Stomach (tissue), 9 donors: Measurements from ENCODE around the gene SPATA1. TPM values are rescaled to one million over a fixed set of nuclear protein-coding genes. Genes with fewer than 3 reads are reported as not detected.
A peak's percentile ranks its signal among the peaks of the same experiment; 100 is the strongest.

Source experiments
- DNase-seq, 2 donors: peaks; one replicate each; pipeline versions ENCODE4 v3.0.0 to v3.0.0-alpha.2; 2013 to 2019
- H3K27ac ChIP-seq, 5 donors: fragments of 200-600 bp in 4 of 5; sonication (generic) in 4 of 5; one replicate each; pipeline ENCODE4 v1.5.1; 2013 to 2019; ENCODE audit warnings: mild to moderate bottlenecking in 1 of 5, moderate library complexity in 1 of 5
- H3K27me3 ChIP-seq, 3 donors: fragments of 200-600 bp; sonication (generic); one replicate each; pipeline ENCODE4 v1.5.1; 2017 to 2019; ENCODE audit warnings: mixed run types in 1 of 3
- H3K36me3 ChIP-seq, 4 donors: fragments of 200-600 bp; sonication (generic); 1 replicate in 3 of 4; 2 replicates in 1 of 4; pipeline ENCODE4 v1.5.1; 2016 to 2019
- H3K4me1 ChIP-seq, 4 donors: fragments of 200-600 bp; sonication (generic); one replicate each; pipeline ENCODE4 v1.5.1; 2016 to 2019
- H3K4me3 ChIP-seq, 4 donors: fragments of 200-600 bp; sonication (generic) in 3 of 4; one replicate each; pipeline ENCODE4 v1.5.1; 2016 to 2019; ENCODE audit warnings: mild to moderate bottlenecking in 1 of 4
- H3K9me3 ChIP-seq, 4 donors: fragments of 200-600 bp; sonication (generic); one replicate each; pipeline ENCODE4 v1.5.1; 2016 to 2019
- CTCF ChIP-seq, 7 experiments: fragments of 450-650 bp in 4 of 7; fragments of 200-600 bp in 3 of 7; sonication (generic) in 3 of 7; IDR thresholded peaks; one replicate each; pipeline ENCODE4 v1.5.1; 2016 to 2019; ENCODE audit warnings: antibody characterized with exemption in 7 of 7, control low read depth in 2 of 7, mild to moderate bottlenecking in 1 of 7
- EP300 ChIP-seq: sonication (generic); formaldehyde crosslinking; IDR thresholded peaks from one replicate; pipeline ENCODE4 v1.6.1; 2017; ENCODE audit warnings: antibody characterized with exemption
- POLR2A ChIP-seq, 4 donors: fragments of 450-650 bp; IDR thresholded peaks; one replicate each; pipeline ENCODE4 v1.6.1; 2016; ENCODE audit warnings: antibody characterized with exemption in 4 of 4, control low read depth in 2 of 4, mild to moderate bottlenecking in 1 of 4, moderate library complexity in 1 of 4
- POLR2AphosphoS5 ChIP-seq, 3 donors: sonication (generic); formaldehyde crosslinking; IDR thresholded peaks; one replicate each; pipeline ENCODE4 v1.6.1; 2016; ENCODE audit warnings: antibody characterized with exemption in 3 of 3
- WGBS, 5 donors: extraction: QIAGEN DNeasy Blood & Tissue Kit in 3 of 5; methylation state at CpG; one replicate each; pipeline versions ENCODE4 v1.1.5 to v1.1.7; 2013 to 2018; 5-methylcytosine and 5-hydroxymethylcytosine counted together
- intact Hi-C: fragments of 100-400 bp; cut with DNase I; formaldehyde crosslinking; loops from one replicate; pipeline ENCODE4 v1.15.1; 2023; ENCODE audit warnings: low total_unique reads
- polyA plus RNA-seq, 3 donors: library from polyadenylated mRNA; stranded (reverse); fragments of 200-250 nt; gene quantifications; one replicate each; pipeline ENCODE4 v1.2.3, GENCODE V29; 2013
- total RNA-seq, 5 donors: library from RNA; depleted of rRNA; stranded (reverse); fragments of >200 nt; gene quantifications; one replicate each; pipeline versions ENCODE4 v1.1.0 to v1.2.3, GENCODE V29; 2014 to 2016
- donor health status: healthy with polysubstance abuse.
- donor health status: Bipolar disorder and iron deficiency.
- donor health status: healthy.

Gene SPATA1
- total and polyA plus RNA-seq, 8 donors = 1.3 to 1.8 (median 1.5) TPM; not detected in 5

- H3K27me3 ChIP-seq = no peaks in the 10 kb centered on the region
- no peaks in the 10 kb centered on the region for H3K9me3 ChIP-seq
- TF ChIP-seq EP300 = no peak
- no peak for TF ChIP-seq POLR2A (IDR thresholded peaks at IDR 0.05)
- no peak for TF ChIP-seq CTCF (IDR thresholded peaks at IDR 0.05)
- TF ChIP-seq POLR2AphosphoS5 (IDR thresholded peaks at IDR 0.05) = no peak
- peak overlapping the region; percentile 91 to 100 (median 98) for H3K27ac ChIP-seq
- intact Hi-C loops = no loop called here
- peaks cover 7 to 38% (median 27%) of the 10 kb centered on the region in 4 donors for H3K4me1 ChIP-seq
- H3K36me3 ChIP-seq = peaks cover 12 to 20% (median 13%) of the 10 kb centered on the region in 4 donors
- 2 to 6% (median 3%) methylated on average over 5 of the region's 5 CpGs for WGBS, 5 donors
- peak overlapping the region; percentile 44 to 72 (median 62) for H3K4me3 ChIP-seq
- DNase-seq = peak in 1 of 2 donors; percentile 39
These were observed 67.3 kb downstream of the SPATA1 start for GRCh38 chr1:84573481-84573966.

- peaks cover 7 to 13% (median 11%) of the 10 kb centered on the region in 4 donors for H3K36me3 ChIP-seq
- peak within 1 kb of the TSS; percentile 44 to 72 (median 62) for H3K4me3 ChIP-seq
- WGBS, 5 donors = 0 to 2% (median 1%) methylated on average over 41 to 67 of the region's 67 CpGs
- intact Hi-C loops = no loop called here
- peaks cover 7 to 38% (median 27%) of the 10 kb centered on the region in 4 donors for H3K4me1 ChIP-seq
- DNase-seq = peak; percentile 89 to 96
- TF ChIP-seq CTCF (IDR thresholded peaks at IDR 0.05) (no peak), POLR2AphosphoS5 (IDR thresholded peaks at IDR 0.05) (peak; percentile 78 to 96 (median 94)), POLR2A (IDR thresholded peaks at IDR 0.05) (peak in 2 of 4 donors; percentile 15 to 41)
- H3K27ac ChIP-seq = peak within 1 kb of the TSS; percentile 91 to 100 (median 98)
- H3K9me3 ChIP-seq = no peaks in the 10 kb centered on the region
- no peaks in the 10 kb centered on the region for H3K27me3 ChIP-seq
These were observed 68.0 kb downstream of the SPATA1 start, which contains the start of gene CTBS for GRCh38 chr1:84573967-84574842. Gene CTBS (minus strand): TSS chr1:84574440. CDS start chr1:84574415, 25 bp downstream.

- TF ChIP-seq POLR2A (IDR thresholded peaks at IDR 0.05) (no peak), POLR2AphosphoS5 (IDR thresholded peaks at IDR 0.05) (no peak), CTCF (IDR thresholded peaks at IDR 0.05) (no peak), EP300 (no peak)
- DNase-seq = no peak
- no peaks in the 10 kb centered on the region for H3K9me3 ChIP-seq
- peaks cover 0 to 6% (median 4%) of the 10 kb centered on the region in 4 donors for H3K36me3 ChIP-seq
- H3K4me1 ChIP-seq = peaks cover 7 to 38% (median 27%) of the 10 kb centered on the region in 4 donors
- WGBS, 5 donors = 77 to 81% (median 80%) methylated on average over 7 of the region's 7 CpGs
- intact Hi-C loops = no loop called here
- peak overlapping the region in 4 of 5 donors; percentile 97 to 100 (median 98) for H3K27ac ChIP-seq
- peak overlapping the region in 3 of 4 donors; percentile 44 to 64 (median 61) for H3K4me3 ChIP-seq
- H3K27me3 ChIP-seq = no peaks in the 10 kb centered on the region
These were observed 68.8 kb downstream of the SPATA1 start for GRCh38 chr1:84574936-84575335.

- Histone ChIP-seq H3K27me3 (no peaks in the 10 kb centered on the region), H3K9me3 (no peaks in the 10 kb centered on the region), H3K27ac (no peak overlapping the region), H3K36me3 (no peaks in the 10 kb centered on the region), H3K4me1 (peaks cover 0 to 4% (median 0%) of the 10 kb centered on the region in 4 donors), H3K4me3 (no peak overlapping the region)
- intact Hi-C loops = no loop called here
- TF ChIP-seq EP300 (no peak), POLR2A (IDR thresholded peaks at IDR 0.05) (no peak), POLR2AphosphoS5 (IDR thresholded peaks at IDR 0.05) (no peak), CTCF (IDR thresholded peaks at IDR 0.05) (no peak)
- no peak for DNase-seq
- WGBS, 5 donors = 86 to 99% (median 90%) methylated on average over 3 of the region's 3 CpGs
These were observed 75.5 kb downstream of the SPATA1 start for GRCh38 chr1:84581648-84582047.
